ENCODE results near the gene SERPING1.

Gene SERPING1

GRCh38 chr11:57652662-57653061 is 55.2 kb downstream of the SERPING1 start:
- DNase-seq (ENCODE audit: low read depth), result no peak

GRCh38 chr11:57653163-57653562 is 55.7 kb downstream of the SERPING1 start:
- DNase-seq (ENCODE audit: low read depth), result no peak

- DNase-seq (ENCODE audit: low read depth), result no peak
Observed at GRCh38 chr11:57656885-57657193, 59.4 kb downstream of the SERPING1 start.

- peak; percentile 99 for DNase-seq (ENCODE audit: low read depth)
Observed at GRCh38 chr11:57657194-57658022, 59.9 kb downstream of the SERPING1 start, which contains the start of gene CLP1. CLP1 (plus strand) TSS chr11:57657762; CDS start chr11:57659477, 1,715 bp downstream.

- no peak for DNase-seq (ENCODE audit: low read depth)
Observed at GRCh38 chr11:57658023-57658361, 60.5 kb downstream of the SERPING1 start.

GRCh38 chr11:57659669-57660068 is 62.2 kb downstream of the SERPING1 start:
- DNase-seq (ENCODE audit: low read depth), result no peak

GRCh38 chr11:57662893-57663292 is 65.4 kb downstream of the SERPING1 start:
- no peak for DNase-seq (ENCODE audit: low read depth)

GRCh38 chr11:57663975-57664374 is 66.5 kb downstream of the SERPING1 start:
- no peak for DNase-seq (ENCODE audit: low read depth)
